GM19193 (cell line): ENCODE data around the gene SCYGR2.

Experiments
- POLR2A ChIP-seq: IDR thresholded peaks from 4 replicates; pipeline ENCODE4 v1.6.1; 2011; ENCODE audit not compliant: insufficient read depth, insufficient read length; ENCODE audit errors: extremely low read depth

SCYGR2 gene

DNA sequence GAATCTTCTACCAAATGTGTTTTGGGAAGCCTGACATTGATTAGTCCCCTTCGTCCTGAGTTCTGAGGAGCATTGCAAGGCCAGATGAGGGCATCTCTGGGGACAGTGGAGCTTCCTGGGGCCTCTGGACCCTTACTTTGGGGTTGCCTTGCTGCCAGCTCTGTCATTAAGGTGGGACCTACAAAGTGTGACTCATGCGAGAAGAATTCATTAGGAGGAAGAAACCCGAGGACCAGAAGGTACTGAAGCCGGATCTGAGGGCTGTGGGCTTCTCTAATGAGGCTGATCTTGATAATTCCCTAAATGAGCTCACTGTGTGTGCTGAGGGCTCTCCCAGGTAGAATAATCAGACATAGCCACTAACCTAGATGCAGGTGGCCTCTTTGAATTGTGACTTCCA lies 695 bp upstream of the SCYGR2 start:
- no peak for TF ChIP-seq POLR2A

- TF ChIP-seq POLR2A: no peak
These were observed 3.7 kb downstream of the SCYGR2 start for GRCh38 chr2:227602358-227602757.

GRCh38 chr2:227606476-227606875 lies 7.8 kb downstream of the SCYGR2 start:
- no peak for TF ChIP-seq POLR2A

GRCh38 chr2:227607941-227608340 lies 9.2 kb downstream of the SCYGR2 start:
- TF ChIP-seq POLR2A: no peak

- no peak for TF ChIP-seq POLR2A
These were observed 10.1 kb downstream of the SCYGR2 start for GRCh38 chr2:227608561-227609338.

GRCh38 chr2:227610123-227610522 lies 11.4 kb downstream of the SCYGR2 start:
- TF ChIP-seq POLR2A: no peak

DNA sequence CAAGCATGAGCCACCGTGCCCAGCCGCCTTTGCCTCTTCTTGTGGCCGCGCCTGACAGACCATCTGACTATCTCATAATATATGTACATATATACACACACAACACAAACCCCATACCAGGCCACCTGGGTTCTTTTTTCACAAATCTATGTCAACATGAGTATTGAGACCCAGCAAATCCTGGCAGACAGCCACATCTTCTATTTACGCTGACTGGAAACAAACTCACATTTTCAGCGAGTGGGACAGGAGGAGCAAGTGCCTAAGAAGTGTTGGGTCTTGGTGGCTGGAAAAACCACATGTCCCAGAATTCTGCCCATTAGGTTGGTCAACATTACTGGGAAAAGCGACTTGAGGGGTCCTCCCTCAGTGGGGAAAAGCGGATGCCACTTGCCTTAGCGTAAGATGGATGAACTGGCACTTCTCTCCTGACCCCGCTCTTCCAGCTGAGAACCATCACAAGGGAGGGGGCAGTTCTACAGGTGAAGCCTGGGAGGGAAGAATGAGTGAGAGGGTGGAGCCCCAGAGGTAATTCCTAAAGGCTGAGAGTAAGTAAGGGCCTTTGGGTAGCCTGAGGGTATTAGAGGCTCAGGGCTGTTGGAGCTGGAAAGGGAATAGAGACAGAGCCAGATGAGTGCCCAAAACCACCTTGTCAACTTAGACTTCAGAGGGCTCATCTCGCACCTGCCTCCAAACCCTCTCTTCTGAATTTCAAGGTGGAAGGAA lies 14.0 kb downstream of the SCYGR2 start:
- TF ChIP-seq POLR2A: no peak

GRCh38 chr2:227613272-227613660 lies 14.6 kb downstream of the SCYGR2 start:
- no peak for TF ChIP-seq POLR2A

DNA sequence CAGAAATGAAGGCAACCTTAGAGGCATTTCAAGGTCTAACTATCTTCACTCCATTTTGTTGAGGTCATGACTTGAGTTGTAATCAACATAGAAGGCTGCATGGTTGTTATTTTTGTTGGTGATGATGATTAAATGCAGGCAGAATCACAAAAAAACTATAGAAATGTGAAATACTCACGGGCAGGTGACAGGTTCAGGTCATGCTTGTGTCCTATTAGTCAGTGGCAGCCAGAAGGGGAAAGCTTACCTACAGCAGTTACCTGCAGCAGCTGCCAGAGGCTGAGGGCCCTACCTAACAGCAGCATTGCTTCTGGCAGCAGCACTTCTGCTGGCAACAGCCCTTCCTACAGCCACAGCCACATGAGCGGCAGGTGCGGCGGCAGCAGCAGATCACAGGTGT lies 15.6 kb downstream of the SCYGR2 start:
- no peak for TF ChIP-seq POLR2A

DNA sequence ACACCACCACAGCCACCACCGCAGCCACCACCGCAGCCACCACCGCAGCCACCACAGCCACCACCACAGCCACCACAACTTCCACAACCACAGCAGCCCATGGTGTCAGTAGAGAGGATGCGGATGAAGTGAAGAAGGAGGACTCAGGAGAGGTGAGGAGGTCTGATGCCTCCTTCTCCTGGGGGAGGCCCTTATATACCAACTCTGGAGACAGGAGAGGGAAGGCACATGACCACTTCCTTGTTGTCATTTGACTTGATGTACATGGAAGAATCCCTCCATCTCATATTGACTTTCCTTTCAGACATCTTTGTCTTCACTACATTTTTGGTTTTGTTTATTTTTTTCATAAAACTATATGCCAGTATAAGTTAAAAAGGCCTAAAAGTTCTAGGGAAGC lies 16.0 kb downstream of the SCYGR2 start, which contains the start of gene SCYGR3:
Gene SCYGR3 (minus strand): TSS at position 101 of the 400 bp plus-strand sequence. CDS start 0 bp downstream, at position 101.
- TF ChIP-seq POLR2A: no peak

DNA sequence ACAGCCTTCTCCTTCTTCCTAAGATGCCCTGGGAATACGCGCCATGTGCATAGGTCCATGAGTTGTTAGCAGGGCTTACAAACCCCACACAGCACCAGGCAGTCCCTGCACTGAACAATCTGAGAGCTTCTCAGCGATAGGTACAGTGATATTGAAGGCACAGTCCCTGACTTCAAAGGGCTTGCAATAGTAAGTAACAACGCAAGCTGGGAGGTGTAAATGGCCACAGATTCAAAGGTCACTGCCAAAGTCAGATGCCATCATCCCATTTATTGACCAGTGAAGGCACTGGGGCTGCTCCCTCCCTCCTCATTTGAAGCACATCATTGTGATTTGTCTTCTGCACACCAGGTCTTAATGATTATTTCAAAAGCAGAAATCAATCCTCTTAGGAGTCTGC lies 16.5 kb downstream of the SCYGR2 start:
- TF ChIP-seq POLR2A: no peak

- TF ChIP-seq POLR2A: no peak
These were observed 17.2 kb downstream of the SCYGR2 start for GRCh38 chr2:227615906-227616305.

DNA sequence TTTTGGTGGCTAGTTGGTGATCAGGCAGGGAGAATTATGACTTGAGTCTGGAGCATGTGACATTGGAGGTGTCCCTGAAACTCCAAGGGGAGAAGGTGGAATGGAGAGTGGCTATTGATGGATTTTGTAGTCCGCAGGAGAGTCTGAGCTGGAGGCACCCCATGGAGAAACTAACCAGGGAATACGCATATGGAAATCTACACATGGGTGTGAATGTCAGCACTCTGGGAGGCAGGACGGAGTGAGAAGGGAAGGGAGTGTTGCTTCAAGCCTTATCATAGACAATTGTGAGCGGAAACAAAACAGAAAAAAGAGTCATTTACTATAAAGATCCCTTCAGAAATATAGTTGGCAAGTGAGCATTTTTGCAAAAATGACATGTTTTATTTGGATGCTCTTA lies 17.9 kb downstream of the SCYGR2 start:
- TF ChIP-seq POLR2A: no peak

- no peak for TF ChIP-seq POLR2A
These were observed 18.9 kb downstream of the SCYGR2 start, which contains the start of gene SCYGR4 for GRCh38 chr2:227617316-227618230. Gene SCYGR4 (plus strand): TSS chr2:227617498. CDS start chr2:227617498, 0 bp downstream.

- no peak for TF ChIP-seq POLR2A
These were observed 24.5 kb downstream of the SCYGR2 start for GRCh38 chr2:227623226-227623625.
